ENCODE data around the gene SLC43A1.

The SLC43A1 gene

GRCh38 chr11:57527056-57527631, 11.6 kb upstream of the SLC43A1 start:
- DNase-seq, result peak in 1 of 2 experiments; percentile 41

GRCh38 chr11:57523419-57523818, 7.9 kb upstream of the SLC43A1 start:
- DNase-seq, result no peak

GRCh38 chr11:57521116-57521515, 5.6 kb upstream of the SLC43A1 start:
- no peak for DNase-seq

- DNase-seq, result no peak
Observed at GRCh38 chr11:57516061-57516443, 550 bp upstream of the SLC43A1 start.

- no peak for DNase-seq
Observed at GRCh38 chr11:57514538-57515331, 767 bp downstream of the SLC43A1 start.

- no peak for DNase-seq
Observed at GRCh38 chr11:57513911-57514537, 1.5 kb downstream of the SLC43A1 start.

- no peak for DNase-seq
Observed at GRCh38 chr11:57513452-57513795, 2.1 kb downstream of the SLC43A1 start.

- DNase-seq, result no peak
Observed at GRCh38 chr11:57512646-57513451, 2.7 kb downstream of the SLC43A1 start.

GRCh38 chr11:57511741-57512430, 3.6 kb downstream of the SLC43A1 start:
- no peak for DNase-seq

- no peak for DNase-seq
Observed at GRCh38 chr11:57508341-57509170, 6.9 kb downstream of the SLC43A1 start.

GRCh38 chr11:57506522-57506921, 9.0 kb downstream of the SLC43A1 start:
- DNase-seq, result no peak

- no peak for DNase-seq
Observed at GRCh38 chr11:57504511-57504910, 11.0 kb downstream of the SLC43A1 start.

- no peak for DNase-seq
Observed at GRCh38 chr11:57502870-57503269, 12.6 kb downstream of the SLC43A1 start.

GRCh38 chr11:57502376-57502775, 13.1 kb downstream of the SLC43A1 start:
- no peak for DNase-seq

GRCh38 chr11:57501953-57502352, 13.5 kb downstream of the SLC43A1 start:
- DNase-seq, result no peak

- DNase-seq, result no peak
Observed at GRCh38 chr11:57500926-57501325, 14.6 kb downstream of the SLC43A1 start.

- no peak for DNase-seq
Observed at GRCh38 chr11:57500515-57500914, 15.0 kb downstream of the SLC43A1 start.

GRCh38 chr11:57499983-57500461, 15.5 kb downstream of the SLC43A1 start:
- no peak for DNase-seq

GRCh38 chr11:57499413-57499982, 16.0 kb downstream of the SLC43A1 start:
- DNase-seq, result peak; percentile 71 to 90

GRCh38 chr11:57498540-57498939, 17.0 kb downstream of the SLC43A1 start:
- no peak for DNase-seq

Data from cerebellar nuclear complex (tissue), 1 donor.